GM12801 (cell line): ENCODE measurements around the gene IL1R1.

Experiments used
- CTCF ChIP-seq: IDR thresholded peaks from one replicate; pipeline ENCODE4 v1.5.1; 2011; ENCODE audit warnings: control low read depth; ENCODE audit not compliant: insufficient read length; ENCODE audit errors: extremely low read depth

IL1R1 gene

GRCh38 chr2:102194609-102195268 lies 52.2 kb downstream of the IL1R1 start:
- no peak for TF ChIP-seq CTCF

DNA sequence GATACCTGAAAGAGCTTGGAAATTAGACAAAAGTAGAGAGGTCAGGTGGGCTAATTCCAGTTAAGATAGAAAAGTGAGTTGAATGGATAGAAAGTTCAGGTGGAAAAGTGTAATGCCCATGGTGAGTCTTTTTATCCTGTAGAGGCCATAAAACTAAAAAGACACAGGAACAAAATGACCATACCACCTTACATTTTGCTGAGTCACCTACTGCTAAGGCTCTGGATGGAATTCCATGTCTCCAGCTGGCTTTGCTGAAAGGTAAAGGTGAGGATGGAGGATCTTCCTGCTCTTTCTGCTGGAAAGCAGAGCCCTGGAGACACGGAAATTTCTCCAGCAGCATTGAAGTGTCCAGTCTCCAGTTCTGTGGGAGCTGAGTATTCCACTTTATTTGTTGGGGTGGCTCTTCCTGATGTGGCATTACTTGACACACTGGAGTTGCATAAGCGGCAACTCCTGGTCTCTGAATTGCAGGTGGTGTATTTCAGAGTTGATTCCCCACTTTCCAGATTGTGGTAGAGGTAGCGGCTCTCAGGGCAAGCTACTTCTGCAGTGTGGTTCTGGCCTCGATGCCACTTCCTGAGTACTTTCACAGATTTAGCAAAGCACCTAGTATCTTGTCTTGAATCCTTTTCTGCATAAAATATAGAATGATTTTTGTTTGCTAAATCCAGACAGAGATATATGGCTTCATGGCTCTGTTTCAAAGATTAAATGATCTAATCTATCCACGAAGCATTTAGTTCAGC lies 55.0 kb downstream of the IL1R1 start:
- no peak for TF ChIP-seq CTCF

DNA sequence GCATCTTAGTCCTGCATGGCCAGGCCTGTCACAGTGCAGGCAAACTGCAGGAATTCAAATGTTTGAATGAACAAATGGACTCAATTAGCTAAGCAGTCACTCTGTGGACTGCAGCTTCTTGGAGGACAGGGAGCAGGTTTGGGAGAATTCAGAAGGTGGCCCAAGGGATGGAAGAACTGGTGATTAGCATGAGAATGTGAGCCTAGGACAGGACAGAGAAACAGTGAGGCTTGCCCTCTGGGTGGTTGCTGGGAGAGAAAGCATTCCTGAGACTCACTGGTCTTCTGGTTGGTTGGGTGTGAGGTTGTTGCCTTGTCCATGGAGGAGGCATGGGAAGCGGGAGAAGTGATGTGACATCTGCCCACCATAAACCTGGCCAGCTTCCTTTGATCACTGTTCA lies 58.0 kb downstream of the IL1R1 start:
- TF ChIP-seq CTCF = no peak

- no peak for TF ChIP-seq CTCF
These were observed 62.1 kb downstream of the IL1R1 start for GRCh38 chr2:102204638-102205037.

GRCh38 chr2:102206666-102207341 lies 64.3 kb downstream of the IL1R1 start:
- TF ChIP-seq CTCF = no peak

DNA sequence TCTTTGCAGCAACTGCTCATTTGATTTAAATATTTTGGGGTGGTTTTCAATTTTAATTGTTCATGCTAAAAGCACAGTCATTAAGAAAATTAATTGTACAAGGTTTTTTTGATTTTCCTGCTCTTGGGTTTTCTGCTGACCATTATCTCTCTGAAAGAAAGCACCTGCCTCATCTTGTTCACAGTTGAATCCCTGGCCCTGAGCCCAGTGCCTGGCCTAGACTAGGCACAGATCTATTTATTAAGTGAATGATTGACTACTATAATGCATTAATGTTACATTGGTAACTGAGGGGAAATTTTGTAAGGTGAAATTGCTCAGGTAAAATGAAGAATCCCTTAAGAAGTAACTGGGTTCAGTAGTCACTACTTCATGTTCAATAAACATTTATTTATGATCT lies 66.2 kb downstream of the IL1R1 start:
- TF ChIP-seq CTCF = no peak

DNA sequence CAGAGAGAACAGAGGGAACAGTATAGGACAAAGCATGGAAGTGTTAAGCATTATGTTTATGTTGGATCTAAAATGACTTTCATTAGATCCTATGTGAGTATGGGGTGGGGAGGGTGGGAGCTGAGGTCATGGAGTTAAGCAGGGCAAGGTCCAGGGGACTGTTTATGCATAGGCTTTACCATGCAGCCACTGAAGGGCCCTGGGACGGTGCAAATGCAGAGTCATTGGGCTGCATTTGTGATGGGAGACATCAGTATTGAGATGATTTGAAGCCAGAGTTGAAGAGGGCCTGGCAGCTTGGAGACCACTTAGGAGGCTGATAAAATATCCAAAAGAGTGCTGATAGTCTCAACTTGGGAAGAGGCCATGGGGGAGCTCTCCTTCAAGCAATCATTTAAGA lies 66.9 kb downstream of the IL1R1 start:
- no peak for TF ChIP-seq CTCF
